Measurements from ENCODE around the gene HHAT. TPM values are rescaled to one million over a fixed set of nuclear protein-coding genes. Genes with fewer than 3 reads are reported as not detected.

Gene HHAT
- total RNA-seq, 2 experiments from 2014 or later, result 0.76 to 1.3 TPM

DNA sequence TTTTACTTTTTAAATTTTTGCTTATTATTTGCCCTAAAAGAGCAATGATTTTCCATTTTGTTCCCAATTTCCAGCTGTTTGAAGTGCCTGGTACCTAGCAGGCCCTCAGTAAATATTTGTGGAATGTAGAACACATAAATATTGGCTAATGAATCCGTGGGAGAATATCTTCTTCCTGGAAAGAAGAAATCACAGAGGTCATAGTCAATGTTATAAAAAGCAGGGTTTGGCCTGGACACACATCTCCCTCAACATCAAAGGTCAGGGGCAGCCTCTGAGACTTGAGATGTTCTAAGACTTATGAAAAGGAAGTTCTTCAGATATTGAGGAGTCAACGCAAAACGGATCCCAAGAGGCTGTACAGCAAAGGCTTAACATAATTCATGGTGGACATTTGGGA lies 358.1 kb downstream of the HHAT start:
- H3K4me1 Mint-ChIP-seq, result peaks cover 4% of the 10 kb centered on the region
- ChIA-PET CTCF (no interaction called here), POLR2A (no interaction called here)
- H3K27me3 Mint-ChIP-seq, result peaks cover 1% of the 10 kb centered on the region
- no peak for DNase-seq
- H3K9me3 Mint-ChIP-seq, result no peaks in the 10 kb centered on the region
- H3K27ac Mint-ChIP-seq, result no peak overlapping the region
- no peak overlapping the region for H3K4me3 Mint-ChIP-seq
- H3K36me3 Mint-ChIP-seq (ENCODE audit: low read depth), result no peaks in the 10 kb centered on the region

DNA sequence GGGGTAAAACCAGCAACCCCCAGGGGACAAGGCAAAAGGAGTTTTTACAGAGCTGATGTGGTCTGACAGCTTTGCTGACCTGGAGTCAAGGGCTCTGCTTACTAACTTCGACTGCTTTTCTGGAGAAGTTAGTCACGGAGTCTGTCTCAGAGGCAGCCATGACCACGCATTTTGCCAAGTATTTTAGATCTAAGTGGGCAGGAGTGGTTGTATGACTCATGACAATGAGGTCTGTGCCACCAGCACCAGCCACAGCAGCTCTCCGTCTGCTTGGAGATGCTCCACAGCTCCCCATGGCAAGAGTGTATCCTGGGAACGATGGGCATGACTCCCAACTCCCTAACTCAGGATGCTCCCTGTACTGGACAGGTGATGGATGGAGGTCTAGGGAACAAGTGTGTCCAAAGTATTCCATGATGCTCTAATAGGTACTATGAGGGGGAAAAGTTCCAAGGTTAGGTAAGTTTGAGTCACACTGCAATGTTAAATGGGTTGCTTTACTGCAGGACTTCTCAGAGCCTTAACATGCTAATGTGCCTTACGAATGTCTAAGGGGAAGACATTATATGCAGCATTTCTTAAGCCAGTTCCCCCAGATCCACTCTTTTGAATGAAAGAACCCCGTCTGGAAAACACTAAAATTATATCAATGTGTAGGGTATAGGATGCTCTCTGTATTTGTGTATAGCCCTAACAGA lies 359.0 kb downstream of the HHAT start:
- peaks cover 4% of the 10 kb centered on the region for H3K27me3 Mint-ChIP-seq
- no peaks in the 10 kb centered on the region for H3K36me3 Mint-ChIP-seq (ENCODE audit: low read depth)
- peaks cover 8% of the 10 kb centered on the region for H3K4me1 Mint-ChIP-seq
- no peaks in the 10 kb centered on the region for H3K9me3 Mint-ChIP-seq
- H3K4me3 Mint-ChIP-seq, result no peak overlapping the region
- POLR2A ChIA-PET, result no interaction called here
- no peak for DNase-seq
- CTCF ChIA-PET, result no interaction called here
- no peak overlapping the region for H3K27ac Mint-ChIP-seq

DNA sequence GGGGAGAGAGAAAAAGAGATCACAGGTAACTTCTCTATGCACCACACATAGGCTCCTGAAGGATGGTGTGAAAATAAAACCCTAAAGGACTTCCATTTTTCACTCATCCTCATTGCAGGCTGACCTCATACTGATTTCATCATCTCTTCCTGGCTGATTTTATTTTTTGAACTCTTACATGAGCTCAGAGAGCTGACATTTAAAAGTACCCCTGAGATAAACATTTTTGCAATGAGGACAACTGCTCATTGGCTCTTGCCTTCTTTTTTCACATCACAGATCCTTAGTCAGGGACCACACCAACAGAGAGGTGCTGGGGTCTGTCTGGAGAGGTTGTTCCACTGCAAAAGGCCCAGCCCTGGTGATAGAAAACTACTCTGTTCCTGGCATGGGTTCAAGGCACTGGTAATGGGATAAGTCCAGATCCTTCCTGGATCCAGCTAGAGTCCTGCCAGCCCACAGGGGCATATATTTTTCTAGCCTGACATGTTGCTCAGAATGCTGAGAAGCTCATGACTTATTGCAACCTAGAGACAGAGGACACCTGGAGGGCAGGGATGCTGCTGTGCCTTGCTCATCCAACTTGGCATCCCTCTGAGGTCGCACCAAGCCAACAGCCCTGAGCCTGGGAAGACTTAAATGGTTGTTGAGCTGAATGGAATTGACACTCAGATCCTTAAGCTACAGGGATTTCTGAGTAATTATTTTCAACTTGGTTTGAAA lies 360.0 kb downstream of the HHAT start:
- ChIA-PET CTCF (no interaction called here), POLR2A (no interaction called here)
- H3K4me3 Mint-ChIP-seq, result no peak overlapping the region
- DNase-seq, result no peak
- no peaks in the 10 kb centered on the region for H3K36me3 Mint-ChIP-seq (ENCODE audit: low read depth)
- no peaks in the 10 kb centered on the region for H3K9me3 Mint-ChIP-seq
- H3K27me3 Mint-ChIP-seq, result peaks cover 4% of the 10 kb centered on the region
- peaks cover 12% of the 10 kb centered on the region for H3K4me1 Mint-ChIP-seq
- H3K27ac Mint-ChIP-seq, result no peak overlapping the region

DNA sequence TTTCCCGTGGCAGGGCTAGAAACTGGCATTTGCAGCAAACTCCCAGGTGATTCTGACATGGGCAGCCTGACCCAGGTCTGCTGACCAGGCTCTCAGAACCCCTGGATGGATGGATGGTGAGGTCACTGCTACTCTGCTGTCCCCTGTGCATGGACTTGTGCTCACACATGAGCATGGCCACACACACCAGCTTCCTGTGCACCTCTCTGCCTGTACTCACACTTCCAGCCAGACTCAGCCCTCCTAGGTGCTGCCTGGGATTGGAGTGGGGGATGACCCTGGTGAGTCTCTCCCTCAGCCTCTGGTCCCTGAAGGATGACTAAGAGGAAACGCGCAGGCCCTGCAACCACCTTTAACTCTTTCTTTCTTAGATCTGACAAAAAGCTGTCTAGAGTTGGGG lies 361.1 kb downstream of the HHAT start:
- Mint-ChIP-seq H3K9me3 (no peaks in the 10 kb centered on the region), H3K27ac (no peak overlapping the region), H3K27me3 (peaks cover 4% of the 10 kb centered on the region), H3K36me3 (ENCODE audit: low read depth) (no peaks in the 10 kb centered on the region), H3K4me1 (peaks cover 10% of the 10 kb centered on the region), H3K4me3 (no peak overlapping the region)
- ChIA-PET CTCF (no interaction called here), POLR2A (no interaction called here)
- DNase-seq, result no peak

DNA sequence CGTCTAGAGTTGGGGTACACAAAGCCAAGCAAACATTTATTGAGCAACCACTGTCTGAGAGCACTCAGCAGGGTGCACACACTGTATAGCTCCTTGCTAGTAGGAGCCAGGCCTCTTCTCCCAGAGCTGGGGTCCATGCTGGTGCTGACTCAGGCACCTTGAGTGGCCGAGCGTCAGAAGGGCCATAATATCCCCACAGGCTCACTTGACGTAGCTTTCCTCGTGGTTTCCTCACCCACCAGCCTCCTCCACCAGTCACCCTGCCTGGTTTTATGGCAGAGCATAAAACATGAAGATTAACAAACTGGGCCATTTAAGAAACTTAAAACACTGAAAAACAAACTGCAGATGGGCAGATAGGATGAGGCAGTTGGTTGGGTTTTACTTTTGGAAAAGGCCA lies 361.5 kb downstream of the HHAT start:
- Mint-ChIP-seq H3K36me3 (ENCODE audit: low read depth) (no peaks in the 10 kb centered on the region), H3K27me3 (peaks cover 4% of the 10 kb centered on the region), H3K27ac (no peak overlapping the region), H3K9me3 (no peaks in the 10 kb centered on the region), H3K4me3 (no peak overlapping the region), H3K4me1 (peaks cover 10% of the 10 kb centered on the region)
- DNase-seq, result no peak
- ChIA-PET POLR2A (no interaction called here), CTCF (no interaction called here)

DNA sequence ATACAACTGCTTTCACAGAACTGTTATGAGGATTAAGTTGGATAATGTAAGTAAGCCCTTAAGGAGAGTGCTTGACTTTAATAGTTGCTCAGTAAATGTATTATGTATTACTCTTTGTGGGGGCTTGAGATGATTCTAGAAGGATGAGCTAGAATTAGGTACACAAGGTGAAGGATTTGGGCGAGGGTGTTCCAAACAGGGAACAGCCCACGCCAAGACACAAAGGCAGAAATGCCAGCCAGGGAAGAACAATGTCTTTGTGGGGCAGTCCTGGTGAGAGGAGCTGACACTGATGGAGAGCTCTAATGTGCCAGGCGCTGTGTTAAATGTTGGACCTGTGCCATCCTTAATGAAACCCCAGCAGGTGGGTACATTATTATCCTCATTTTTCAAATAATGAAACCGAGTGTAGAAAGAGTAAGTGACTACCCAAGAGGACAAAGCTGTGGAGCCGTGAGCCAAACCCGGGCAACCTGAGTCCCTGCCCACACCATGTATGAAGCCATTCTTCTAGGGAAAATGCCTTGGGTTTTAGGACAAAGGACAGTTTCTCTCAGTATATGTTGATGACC lies 362.4 kb downstream of the HHAT start:
- ChIA-PET POLR2A (no interaction called here), CTCF (no interaction called here)
- H3K27me3 Mint-ChIP-seq, result peaks cover 4% of the 10 kb centered on the region
- H3K4me1 Mint-ChIP-seq, result peaks cover 11% of the 10 kb centered on the region
- H3K27ac Mint-ChIP-seq, result no peak overlapping the region
- no peaks in the 10 kb centered on the region for H3K36me3 Mint-ChIP-seq (ENCODE audit: low read depth)
- no peaks in the 10 kb centered on the region for H3K9me3 Mint-ChIP-seq
- no peak overlapping the region for H3K4me3 Mint-ChIP-seq
- no peak for DNase-seq

DNA sequence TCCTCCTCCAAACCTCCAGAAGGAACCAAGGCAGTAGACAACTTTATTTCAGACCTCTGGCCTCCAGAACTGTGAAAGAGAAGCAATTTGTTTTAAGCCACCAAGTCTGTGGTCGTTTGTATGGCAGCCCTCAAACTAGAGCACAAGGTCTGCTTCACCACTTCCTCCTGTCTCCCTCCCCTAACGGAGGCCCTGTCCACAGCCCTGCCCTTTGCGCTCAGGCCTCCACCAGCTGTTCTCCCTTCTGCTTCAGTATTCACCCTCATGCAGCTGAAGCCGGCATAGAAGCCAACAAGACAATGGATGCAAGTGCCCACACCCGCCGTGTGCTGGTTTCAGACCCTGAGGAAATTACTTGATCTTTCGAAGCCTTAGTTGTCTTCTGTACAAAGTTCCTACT lies 364.1 kb downstream of the HHAT start:
- Mint-ChIP-seq H3K4me3 (no peak overlapping the region), H3K27ac (no peak overlapping the region), H3K27me3 (peaks cover 2% of the 10 kb centered on the region), H3K9me3 (no peaks in the 10 kb centered on the region), H3K36me3 (ENCODE audit: low read depth) (no peaks in the 10 kb centered on the region), H3K4me1 (peaks cover 23% of the 10 kb centered on the region)
- POLR2A ChIA-PET, result no interaction called here
- CTCF ChIA-PET, result no interaction called here
- DNase-seq, result no peak

DNA sequence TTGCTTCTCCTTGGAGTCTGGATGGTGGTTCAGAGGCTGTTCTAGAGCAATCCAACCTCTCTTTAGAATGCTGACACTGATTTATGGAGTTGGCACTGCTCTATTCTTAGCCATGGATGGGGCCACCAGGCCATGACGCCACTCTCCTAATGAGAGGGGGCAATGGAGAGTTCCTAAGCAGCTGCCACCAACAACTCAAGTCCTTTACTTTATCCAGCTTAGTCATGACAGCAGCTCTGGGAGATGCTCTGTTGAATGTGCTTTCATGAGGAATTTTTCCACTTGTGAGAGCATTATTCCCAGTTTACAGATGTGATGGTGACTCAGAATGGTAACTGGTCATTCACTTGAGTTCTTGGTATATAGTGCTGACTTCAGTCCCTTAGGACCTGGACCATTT lies 366.3 kb downstream of the HHAT start:
- no peak overlapping the region for H3K4me3 Mint-ChIP-seq
- DNase-seq, result no peak
- H3K9me3 Mint-ChIP-seq, result no peaks in the 10 kb centered on the region
- POLR2A ChIA-PET, result no interaction called here
- H3K27me3 Mint-ChIP-seq, result peaks cover 6% of the 10 kb centered on the region
- CTCF ChIA-PET, result interaction anchor here (1.2 kb wide), 1 partner anchor 321 kb away, joined by 4 read pairs; no protein-coding TSS in a partner anchor
- no peak overlapping the region for H3K27ac Mint-ChIP-seq
- H3K36me3 Mint-ChIP-seq (ENCODE audit: low read depth), result no peaks in the 10 kb centered on the region
- peaks cover 20% of the 10 kb centered on the region for H3K4me1 Mint-ChIP-seq

DNA sequence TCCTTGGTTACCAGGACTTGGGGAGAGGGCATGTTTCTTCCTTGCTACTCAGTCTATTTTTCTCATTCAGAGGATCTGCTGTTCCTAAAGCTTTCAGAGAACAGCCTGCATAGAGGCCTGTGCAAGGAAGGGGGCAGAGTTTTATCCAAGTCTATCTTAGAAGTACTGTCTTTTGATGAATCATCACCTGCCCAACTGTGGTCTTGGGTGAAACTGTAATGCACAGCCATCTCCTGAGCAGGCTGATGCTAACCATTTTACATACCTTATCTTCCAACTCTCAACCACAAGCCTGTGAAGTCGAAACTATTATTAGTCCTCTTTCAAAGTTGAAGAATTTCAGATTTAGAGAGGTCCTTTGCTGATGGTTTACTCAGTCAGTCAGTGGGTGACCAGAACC lies 368.0 kb downstream of the HHAT start:
- Mint-ChIP-seq H3K36me3 (ENCODE audit: low read depth) (no peaks in the 10 kb centered on the region), H3K4me1 (peaks cover 20% of the 10 kb centered on the region), H3K4me3 (no peak overlapping the region), H3K9me3 (no peaks in the 10 kb centered on the region), H3K27ac (no peak overlapping the region), H3K27me3 (peaks cover 8% of the 10 kb centered on the region)
- DNase-seq, result no peak
- POLR2A ChIA-PET, result no interaction called here
- CTCF ChIA-PET, result interaction anchor here (1.4 kb wide), 1 partner anchor 510 kb away, joined by 3 read pairs; no protein-coding TSS in a partner anchor

DNA sequence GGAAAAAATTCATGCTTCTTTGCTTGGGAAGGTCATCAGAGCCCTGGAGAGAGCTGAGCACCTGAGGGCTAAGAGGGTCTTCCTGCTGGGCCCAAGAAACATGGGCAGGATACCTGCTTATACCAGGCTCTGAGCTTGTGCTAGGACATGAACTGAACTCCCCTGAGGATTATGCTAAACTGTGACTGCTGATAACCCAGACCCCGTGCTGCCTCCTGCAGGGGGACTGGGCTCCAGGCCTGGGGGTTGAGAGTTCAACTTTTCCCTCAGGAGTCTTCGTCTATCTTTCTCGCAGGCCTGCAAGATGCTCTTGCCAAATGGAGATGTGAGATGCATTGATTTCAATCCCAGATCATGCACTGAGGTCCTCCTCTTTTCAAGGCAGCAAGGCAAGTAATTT lies 368.5 kb downstream of the HHAT start:
- Mint-ChIP-seq H3K4me1 (peaks cover 20% of the 10 kb centered on the region), H3K27me3 (peaks cover 8% of the 10 kb centered on the region), H3K9me3 (no peaks in the 10 kb centered on the region), H3K4me3 (no peak overlapping the region), H3K36me3 (ENCODE audit: low read depth) (no peaks in the 10 kb centered on the region), H3K27ac (no peak overlapping the region)
- ChIA-PET POLR2A (no interaction called here), CTCF (no interaction called here)
- DNase-seq, result no peak

DNA sequence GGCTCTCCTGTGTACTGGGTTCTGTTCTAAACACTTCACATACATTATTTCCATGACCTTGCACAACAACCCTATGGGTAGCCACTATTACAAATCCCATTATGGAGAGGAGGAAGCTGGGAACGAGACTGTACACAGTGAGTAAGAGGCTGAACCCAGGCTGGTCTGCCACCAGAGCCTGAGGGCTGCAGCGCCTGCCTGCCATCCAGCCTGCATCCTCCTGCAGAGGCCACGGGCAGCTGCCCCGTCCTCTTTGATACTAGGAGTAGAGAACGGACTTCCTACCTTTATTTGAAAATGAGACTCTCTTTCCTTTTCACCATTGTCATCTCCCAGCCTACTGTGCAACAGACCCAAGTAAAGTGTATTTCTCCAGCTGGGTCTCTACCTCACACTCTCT lies 370.0 kb downstream of the HHAT start:
- Mint-ChIP-seq H3K27me3 (peaks cover 5% of the 10 kb centered on the region), H3K36me3 (ENCODE audit: low read depth) (no peaks in the 10 kb centered on the region), H3K27ac (no peak overlapping the region), H3K4me1 (peaks cover 12% of the 10 kb centered on the region), H3K9me3 (no peaks in the 10 kb centered on the region), H3K4me3 (no peak overlapping the region)
- ChIA-PET POLR2A (no interaction called here), CTCF (no interaction called here)
- no peak for DNase-seq

DNA sequence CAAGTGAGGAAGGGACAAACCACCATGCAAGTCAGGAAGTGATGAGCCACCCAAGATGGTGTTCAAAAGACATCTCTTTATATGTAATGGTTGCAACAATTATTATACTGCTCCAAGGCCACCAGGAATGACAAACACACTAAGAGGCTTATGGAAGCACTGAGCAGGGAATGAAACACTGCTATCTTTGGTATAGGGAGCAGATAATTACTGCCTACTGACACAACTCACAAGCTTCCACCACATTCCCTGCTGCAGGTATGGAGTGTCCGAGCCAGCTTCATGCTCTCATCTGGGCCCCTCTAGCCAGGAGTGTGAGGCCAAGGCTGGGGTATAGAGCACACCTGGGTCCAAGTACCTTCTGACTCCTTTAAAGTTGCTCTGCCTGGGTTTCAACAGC lies 371.4 kb downstream of the HHAT start:
- CTCF ChIA-PET, result no interaction called here

DNA sequence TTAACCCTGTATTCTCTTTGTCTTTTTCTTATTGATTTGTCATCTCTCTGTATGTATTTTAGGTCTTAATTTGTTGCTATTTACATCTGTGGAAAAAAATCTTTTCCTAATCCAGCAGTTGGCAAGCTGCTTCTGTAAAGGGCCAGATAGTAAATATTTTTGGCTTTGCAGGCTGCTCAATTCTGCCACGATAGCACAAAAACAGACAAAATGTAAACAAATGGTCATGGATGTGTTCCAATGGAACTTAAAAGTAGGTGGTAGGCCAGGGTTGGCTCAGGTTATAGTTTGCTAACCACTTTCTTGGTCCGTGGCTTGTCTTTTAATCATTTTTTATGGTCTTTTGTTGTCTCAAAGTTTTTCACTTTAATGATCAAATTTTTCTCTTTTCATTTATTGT lies 371.8 kb downstream of the HHAT start:
- ChIA-PET CTCF (no interaction called here), POLR2A (no interaction called here)
- Mint-ChIP-seq H3K27ac (no peak overlapping the region), H3K4me3 (no peak overlapping the region), H3K27me3 (peaks cover 5% of the 10 kb centered on the region), H3K4me1 (peaks cover 12% of the 10 kb centered on the region), H3K36me3 (ENCODE audit: low read depth) (no peaks in the 10 kb centered on the region), H3K9me3 (no peaks in the 10 kb centered on the region)
- no peak for DNase-seq

More for the DNA sequence above, 371.4 kb downstream of the HHAT start:
- H3K27me3 Mint-ChIP-seq, result peaks cover 5% of the 10 kb centered on the region
- peaks cover 12% of the 10 kb centered on the region for H3K4me1 Mint-ChIP-seq
- POLR2A ChIA-PET, result no interaction called here
- DNase-seq, result no peak
- no peaks in the 10 kb centered on the region for H3K36me3 Mint-ChIP-seq (ENCODE audit: low read depth)
- H3K4me3 Mint-ChIP-seq, result no peak overlapping the region
- H3K9me3 Mint-ChIP-seq, result no peaks in the 10 kb centered on the region
- no peak overlapping the region for H3K27ac Mint-ChIP-seq

DNA sequence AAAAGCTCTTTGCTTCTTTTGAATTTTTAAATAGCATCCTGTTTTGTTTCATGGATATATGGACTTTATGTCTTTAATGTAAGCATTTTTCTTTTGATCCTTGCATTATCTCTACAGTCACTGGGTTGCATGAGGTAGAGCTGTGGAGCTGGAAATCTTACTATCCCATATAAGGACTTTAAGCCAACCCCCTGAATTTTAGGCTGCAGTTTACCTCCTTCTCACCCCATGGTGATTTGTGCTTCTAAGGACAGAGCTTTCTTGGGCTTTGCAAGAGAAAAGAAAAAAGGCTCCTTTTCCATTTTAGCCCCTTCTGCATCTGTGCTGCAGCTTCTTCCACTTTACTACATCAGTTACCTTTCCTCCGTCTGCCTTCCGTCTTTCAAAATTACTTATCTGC lies 373.8 kb downstream of the HHAT start:
- peaks cover 5% of the 10 kb centered on the region for H3K27me3 Mint-ChIP-seq
- POLR2A ChIA-PET, result no interaction called here
- H3K4me3 Mint-ChIP-seq, result no peak overlapping the region
- peaks cover under 1% of the 10 kb centered on the region for H3K4me1 Mint-ChIP-seq
- CTCF ChIA-PET, result interaction anchor here (1.1 kb wide), 1 partner anchor 13 kb away, joined by 3 read pairs; no protein-coding TSS in a partner anchor
- no peaks in the 10 kb centered on the region for H3K36me3 Mint-ChIP-seq (ENCODE audit: low read depth)
- no peak overlapping the region for H3K27ac Mint-ChIP-seq
- DNase-seq, result no peak
- no peaks in the 10 kb centered on the region for H3K9me3 Mint-ChIP-seq
